Measurements from ENCODE around the gene HSD17B13.

Gene HSD17B13

GRCh38 chr4:87260477-87260876 is 62.2 kb downstream of the HSD17B13 start:
- no peak for DNase-seq

GRCh38 chr4:87258677-87259076 is 64.0 kb downstream of the HSD17B13 start:
- DNase-seq = no peak

GRCh38 chr4:87257523-87257922 is 65.2 kb downstream of the HSD17B13 start:
- no peak for DNase-seq

GRCh38 chr4:87255755-87256154 is 66.9 kb downstream of the HSD17B13 start:
- no peak for DNase-seq
